Neural cell (in vitro differentiated cells): ENCODE results near the gene UBE2D4. TPM values are rescaled to one million over a fixed set of nuclear protein-coding genes. Genes with fewer than 3 reads are reported as not detected.

Experiments used
- H2AFZ ChIP-seq: fragments of 200-600, 300-800 bp; sonication (generic), shearing (Covaris generic); 2 replicates; pipeline ENCODE4 v1.6.0; 2014; ENCODE audit warnings: low read depth, mild to moderate bottlenecking, antibody characterized with exemption, low read length, moderate library complexity
- H3F3A ChIP-seq: fragments of 200-600 bp; shearing (Covaris generic); 2 replicates; pipeline ENCODE4 v1.6.1; 2016; ENCODE audit warnings: mild to moderate bottlenecking, moderate library complexity, mixed read lengths, antibody characterized with exemption, low read length; ENCODE audit not compliant: insufficient read depth, poor library complexity, severe bottlenecking
- H3K27ac ChIP-seq: fragments of 200-600, 300-800 bp; sonication (generic), shearing (Covaris generic); 2 replicates; pipeline ENCODE4 v1.5.1; 2014; ENCODE audit warnings: mild to moderate bottlenecking, low read length, moderate library complexity
- H3K27me3 ChIP-seq: fragments of 300-800, 200-600 bp; sonication (generic), shearing (Covaris generic); 2 replicates; pipeline ENCODE4 v1.6.0; 2014; ENCODE audit warnings: mild to moderate bottlenecking, low read depth, low read length, moderate library complexity; ENCODE audit not compliant: insufficient read depth
- H3K36me3 ChIP-seq: fragments of 300-800, 200-600 bp; sonication (generic), shearing (Covaris generic); 2 replicates; pipeline ENCODE4 v1.5.1; 2014; ENCODE audit warnings: mild to moderate bottlenecking, antibody characterized with exemption, low read length, moderate library complexity; ENCODE audit not compliant: insufficient read depth
- H3K4me2 ChIP-seq: fragments of 300-800, 200-600 bp; sonication (generic), shearing (Covaris generic); 2 replicates; pipeline ENCODE4 v1.6.0; 2014; ENCODE audit warnings: mild to moderate bottlenecking, low read length
- H3K4me3 ChIP-seq: fragments of 300-800, 200-600 bp; sonication (generic), shearing (Covaris generic); 2 replicates; pipeline ENCODE4 v1.5.1; 2014; ENCODE audit warnings: mild to moderate bottlenecking, low read length, moderate library complexity
- H3K79me2 ChIP-seq: fragments of 200-600 bp; shearing (Covaris generic); replicated peaks from 2 replicates; pipeline ENCODE4 v1.6.0; 2014; ENCODE audit warnings: mild to moderate bottlenecking, low read length, moderate library complexity; ENCODE audit not compliant: insufficient read depth
- H3K9ac ChIP-seq: fragments of 300-800, 200-600 bp; sonication (generic), shearing (Covaris generic); 2 replicates; pipeline ENCODE4 v1.6.1; 2016; ENCODE audit warnings: mild to moderate bottlenecking, low read length, mixed read lengths
- H3K9me2 ChIP-seq: fragments of 200-600 bp; shearing (Covaris generic); 2 replicates; pipeline ENCODE4 v1.6.1; 2016; ENCODE audit warnings: mild to moderate bottlenecking, low read length, mixed read lengths; ENCODE audit not compliant: insufficient read depth
- H3K9me3 ChIP-seq: fragments of 200-600, 300-800 bp; sonication (generic), shearing (Covaris generic); 2 replicates; pipeline ENCODE4 v1.6.1; 2016; ENCODE audit warnings: mild to moderate bottlenecking, mixed run types, low read length, moderate library complexity, mixed read lengths
- H4K20me1 ChIP-seq: fragments of 200-600 bp; shearing (Covaris generic); 2 replicates; pipeline ENCODE4 v1.6.1; 2016; ENCODE audit warnings: mild to moderate bottlenecking, mixed run types; ENCODE audit not compliant: insufficient read depth
- EP300 ChIP-seq: fragments of 450-650 bp; conservative IDR thresholded peaks from 2 replicates; pipeline ENCODE4 v1.6.1; 2014; ENCODE audit warnings: antibody characterized with exemption, mild to moderate bottlenecking, moderate library complexity; ENCODE audit not compliant: poor library complexity, severe bottlenecking
- EZH2 ChIP-seq: fragments of 200-600, 300-800 bp; shearing (Covaris generic), sonication (generic); IDR thresholded peaks from 2 replicates; pipeline ENCODE4 v1.6.1; 2014; ENCODE audit warnings: antibody characterized with exemption, low read length, borderline replicate concordance, mild to moderate bottlenecking; ENCODE audit not compliant: insufficient read depth, poor library complexity, severe bottlenecking
- MXI1 ChIP-seq: fragments of 450-650 bp; conservative IDR thresholded peaks from 2 replicates; pipeline ENCODE4 v1.6.1; 2014; ENCODE audit warnings: antibody characterized with exemption, mild to moderate bottlenecking; ENCODE audit not compliant: poor library complexity, severe bottlenecking
- POLR2AphosphoS5 ChIP-seq: IDR thresholded peaks from 2 replicates; pipeline ENCODE4 v1.6.1; 2012
- RAD21 ChIP-seq: fragments of 450-650 bp; conservative IDR thresholded peaks from 2 replicates; pipeline ENCODE4 v1.6.1; 2014; ENCODE audit warnings: antibody characterized with exemption, mild to moderate bottlenecking, moderate library complexity
- SMC3 ChIP-seq: fragments of 450-650 bp; conservative IDR thresholded peaks from 2 replicates; pipeline ENCODE4 v1.6.1; 2014; ENCODE audit warnings: antibody characterized with exemption, mild to moderate bottlenecking, moderate library complexity; ENCODE audit not compliant: poor library complexity
- TAF1 ChIP-seq: IDR thresholded peaks from 2 replicates; pipeline ENCODE4 v1.6.1; 2012; ENCODE audit warnings: low read depth
- polyA plus RNA-seq: library from polyadenylated mRNA; depleted of rRNA; stranded (reverse); fragments of >200 nt; gene quantifications from 2 replicates; pipeline ENCODE4 v1.2.3, GENCODE V29; 2014
- TF ChIP-seq, protein P1 (sequence below): IDR thresholded peaks from 2 replicates; pipeline ENCODE4 v1.6.1; 2012; ENCODE audit warnings: borderline replicate concordance
- TF ChIP-seq, protein P2 (sequence below): fragments of 450-650 bp; IDR thresholded peaks from 2 replicates; pipeline ENCODE4 v1.5.1; 2014; ENCODE audit warnings: antibody characterized with exemption, mild to moderate bottlenecking, moderate library complexity; ENCODE audit not compliant: poor library complexity, severe bottlenecking

UBE2D4 gene
- polyA plus RNA-seq, 1 donor from 2014 or later = 11.2 TPM

DNA sequence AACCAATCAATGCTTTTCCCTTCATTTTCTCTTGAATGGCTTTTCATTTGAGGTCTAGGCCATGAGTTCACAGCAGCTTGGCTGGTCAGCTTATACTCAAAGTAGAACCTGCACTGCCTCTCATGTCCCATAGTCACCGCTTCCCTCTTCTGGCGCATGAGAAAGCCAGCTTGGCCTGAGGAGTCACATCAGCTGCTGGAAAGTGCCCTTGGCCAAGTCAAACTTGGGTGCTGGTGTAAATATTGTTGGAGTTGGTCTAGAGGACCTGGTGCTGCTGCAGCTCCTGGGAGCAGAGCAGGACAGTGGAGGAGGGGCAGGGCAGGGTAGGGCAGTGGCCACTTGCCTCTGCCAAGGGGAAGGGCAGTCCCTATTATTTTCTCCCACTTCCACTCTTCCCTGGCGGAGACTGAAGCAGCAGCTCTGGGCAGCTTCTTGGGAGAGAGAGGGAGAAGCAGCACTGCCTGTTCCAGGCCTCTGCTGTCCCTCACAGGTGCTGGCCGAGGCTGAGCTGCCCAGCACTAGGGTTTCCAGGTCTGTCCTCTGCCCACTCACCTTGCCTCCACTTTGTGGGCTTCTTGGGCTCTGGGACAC, 12.8 kb downstream of the UBE2D4 start:
- H3K27me3 ChIP-seq = no peaks in the 10 kb centered on the region
- no peak overlapping the region for H3K4me3 ChIP-seq
- H3K9me2 ChIP-seq = no peaks in the 10 kb centered on the region
- H4K20me1 ChIP-seq = no peaks in the 10 kb centered on the region
- no peaks in the 10 kb centered on the region for H3K9me3 ChIP-seq
- TF ChIP-seq, protein P1, sequence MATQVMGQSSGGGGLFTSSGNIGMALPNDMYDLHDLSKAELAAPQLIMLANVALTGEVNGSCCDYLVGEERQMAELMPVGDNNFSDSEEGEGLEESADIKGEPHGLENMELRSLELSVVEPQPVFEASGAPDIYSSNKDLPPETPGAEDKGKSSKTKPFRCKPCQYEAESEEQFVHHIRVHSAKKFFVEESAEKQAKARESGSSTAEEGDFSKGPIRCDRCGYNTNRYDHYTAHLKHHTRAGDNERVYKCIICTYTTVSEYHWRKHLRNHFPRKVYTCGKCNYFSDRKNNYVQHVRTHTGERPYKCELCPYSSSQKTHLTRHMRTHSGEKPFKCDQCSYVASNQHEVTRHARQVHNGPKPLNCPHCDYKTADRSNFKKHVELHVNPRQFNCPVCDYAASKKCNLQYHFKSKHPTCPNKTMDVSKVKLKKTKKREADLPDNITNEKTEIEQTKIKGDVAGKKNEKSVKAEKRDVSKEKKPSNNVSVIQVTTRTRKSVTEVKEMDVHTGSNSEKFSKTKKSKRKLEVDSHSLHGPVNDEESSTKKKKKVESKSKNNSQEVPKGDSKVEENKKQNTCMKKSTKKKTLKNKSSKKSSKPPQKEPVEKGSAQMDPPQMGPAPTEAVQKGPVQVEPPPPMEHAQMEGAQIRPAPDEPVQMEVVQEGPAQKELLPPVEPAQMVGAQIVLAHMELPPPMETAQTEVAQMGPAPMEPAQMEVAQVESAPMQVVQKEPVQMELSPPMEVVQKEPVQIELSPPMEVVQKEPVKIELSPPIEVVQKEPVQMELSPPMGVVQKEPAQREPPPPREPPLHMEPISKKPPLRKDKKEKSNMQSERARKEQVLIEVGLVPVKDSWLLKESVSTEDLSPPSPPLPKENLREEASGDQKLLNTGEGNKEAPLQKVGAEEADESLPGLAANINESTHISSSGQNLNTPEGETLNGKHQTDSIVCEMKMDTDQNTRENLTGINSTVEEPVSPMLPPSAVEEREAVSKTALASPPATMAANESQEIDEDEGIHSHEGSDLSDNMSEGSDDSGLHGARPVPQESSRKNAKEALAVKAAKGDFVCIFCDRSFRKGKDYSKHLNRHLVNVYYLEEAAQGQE = no peak
- no peak for TF ChIP-seq EP300
- TF ChIP-seq RAD21 = no peak
- TF ChIP-seq MXI1 = no peak
- no peak overlapping the region for H3K4me2 ChIP-seq
- no peak overlapping the region for H2AFZ ChIP-seq
- H3K36me3 ChIP-seq = no peaks in the 10 kb centered on the region
- H3F3A ChIP-seq = no peaks in the 10 kb centered on the region
- no peak overlapping the region for H3K9ac ChIP-seq
- H3K27ac ChIP-seq = no peak overlapping the region
- no peaks in the 10 kb centered on the region for H3K79me2 ChIP-seq

DNA sequence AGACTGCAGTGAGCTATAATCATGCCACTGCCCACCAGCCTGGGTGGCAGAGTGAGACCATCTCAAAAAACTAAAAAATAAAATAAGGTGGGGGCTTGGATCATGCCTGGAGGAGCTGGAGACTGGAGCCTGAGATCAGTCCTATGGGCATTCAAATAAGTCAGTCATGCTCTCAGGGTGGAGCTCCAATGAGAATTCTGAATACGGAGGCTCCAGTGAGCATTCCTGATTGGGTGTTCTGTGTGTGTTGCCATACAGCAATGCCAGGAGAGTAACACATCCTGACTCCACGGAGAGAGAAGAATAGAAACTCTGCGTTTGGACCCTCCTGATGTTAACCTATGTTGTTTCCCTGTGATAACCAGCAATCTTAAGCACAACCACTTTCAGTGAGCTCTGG, 16.0 kb downstream of the UBE2D4 start:
- H3K9me2 ChIP-seq = no peaks in the 10 kb centered on the region
- H2AFZ ChIP-seq = no peak overlapping the region
- no peak overlapping the region for H3K4me2 ChIP-seq
- no peaks in the 10 kb centered on the region for H3K79me2 ChIP-seq
- H3K9ac ChIP-seq = no peak overlapping the region
- H3F3A ChIP-seq = no peaks in the 10 kb centered on the region
- no peak overlapping the region for H3K27ac ChIP-seq
- TF ChIP-seq TAF1 (no peak), POLR2AphosphoS5 (no peak), MXI1 (no peak), EZH2 (no peak), EP300 (no peak), RAD21 (no peak), SMC3 (no peak)
- TF ChIP-seq, protein P1 = no peak
- TF ChIP-seq, protein P2, sequence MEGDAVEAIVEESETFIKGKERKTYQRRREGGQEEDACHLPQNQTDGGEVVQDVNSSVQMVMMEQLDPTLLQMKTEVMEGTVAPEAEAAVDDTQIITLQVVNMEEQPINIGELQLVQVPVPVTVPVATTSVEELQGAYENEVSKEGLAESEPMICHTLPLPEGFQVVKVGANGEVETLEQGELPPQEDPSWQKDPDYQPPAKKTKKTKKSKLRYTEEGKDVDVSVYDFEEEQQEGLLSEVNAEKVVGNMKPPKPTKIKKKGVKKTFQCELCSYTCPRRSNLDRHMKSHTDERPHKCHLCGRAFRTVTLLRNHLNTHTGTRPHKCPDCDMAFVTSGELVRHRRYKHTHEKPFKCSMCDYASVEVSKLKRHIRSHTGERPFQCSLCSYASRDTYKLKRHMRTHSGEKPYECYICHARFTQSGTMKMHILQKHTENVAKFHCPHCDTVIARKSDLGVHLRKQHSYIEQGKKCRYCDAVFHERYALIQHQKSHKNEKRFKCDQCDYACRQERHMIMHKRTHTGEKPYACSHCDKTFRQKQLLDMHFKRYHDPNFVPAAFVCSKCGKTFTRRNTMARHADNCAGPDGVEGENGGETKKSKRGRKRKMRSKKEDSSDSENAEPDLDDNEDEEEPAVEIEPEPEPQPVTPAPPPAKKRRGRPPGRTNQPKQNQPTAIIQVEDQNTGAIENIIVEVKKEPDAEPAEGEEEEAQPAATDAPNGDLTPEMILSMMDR = no peak
- no peaks in the 10 kb centered on the region for H3K9me3 ChIP-seq
- no peak overlapping the region for H3K4me3 ChIP-seq
- H3K36me3 ChIP-seq = no peaks in the 10 kb centered on the region
- H3K27me3 ChIP-seq = no peaks in the 10 kb centered on the region
- no peaks in the 10 kb centered on the region for H4K20me1 ChIP-seq
